HG02798 (cell line): Measurements from ENCODE around the gene ZFYVE9.
"Not testable (repeated sequence)": the region's sequence is repeated elsewhere in the genome, so short reads cannot be mapped to it uniquely, and the experiment has no call there.

ENCODE experiments used
- ATAC-seq: cut with Tn5 transposase; IDR thresholded peaks from one replicate; pipeline ENCODE4 v1.9.1; 2021; ENCODE audit warnings: mild to moderate bottlenecking; ENCODE audit not compliant: unreplicated experiment, poor library complexity

Gene ZFYVE9, protein sequence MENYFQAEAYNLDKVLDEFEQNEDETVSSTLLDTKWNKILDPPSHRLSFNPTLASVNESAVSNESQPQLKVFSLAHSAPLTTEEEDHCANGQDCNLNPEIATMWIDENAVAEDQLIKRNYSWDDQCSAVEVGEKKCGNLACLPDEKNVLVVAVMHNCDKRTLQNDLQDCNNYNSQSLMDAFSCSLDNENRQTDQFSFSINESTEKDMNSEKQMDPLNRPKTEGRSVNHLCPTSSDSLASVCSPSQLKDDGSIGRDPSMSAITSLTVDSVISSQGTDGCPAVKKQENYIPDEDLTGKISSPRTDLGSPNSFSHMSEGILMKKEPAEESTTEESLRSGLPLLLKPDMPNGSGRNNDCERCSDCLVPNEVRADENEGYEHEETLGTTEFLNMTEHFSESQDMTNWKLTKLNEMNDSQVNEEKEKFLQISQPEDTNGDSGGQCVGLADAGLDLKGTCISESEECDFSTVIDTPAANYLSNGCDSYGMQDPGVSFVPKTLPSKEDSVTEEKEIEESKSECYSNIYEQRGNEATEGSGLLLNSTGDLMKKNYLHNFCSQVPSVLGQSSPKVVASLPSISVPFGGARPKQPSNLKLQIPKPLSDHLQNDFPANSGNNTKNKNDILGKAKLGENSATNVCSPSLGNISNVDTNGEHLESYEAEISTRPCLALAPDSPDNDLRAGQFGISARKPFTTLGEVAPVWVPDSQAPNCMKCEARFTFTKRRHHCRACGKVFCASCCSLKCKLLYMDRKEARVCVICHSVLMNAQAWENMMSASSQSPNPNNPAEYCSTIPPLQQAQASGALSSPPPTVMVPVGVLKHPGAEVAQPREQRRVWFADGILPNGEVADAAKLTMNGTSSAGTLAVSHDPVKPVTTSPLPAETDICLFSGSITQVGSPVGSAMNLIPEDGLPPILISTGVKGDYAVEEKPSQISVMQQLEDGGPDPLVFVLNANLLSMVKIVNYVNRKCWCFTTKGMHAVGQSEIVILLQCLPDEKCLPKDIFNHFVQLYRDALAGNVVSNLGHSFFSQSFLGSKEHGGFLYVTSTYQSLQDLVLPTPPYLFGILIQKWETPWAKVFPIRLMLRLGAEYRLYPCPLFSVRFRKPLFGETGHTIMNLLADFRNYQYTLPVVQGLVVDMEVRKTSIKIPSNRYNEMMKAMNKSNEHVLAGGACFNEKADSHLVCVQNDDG (N-terminal part only)

GRCh38 chr1:52141513-52142219 lies at the start of gene ZFYVE9:
Gene ZFYVE9 (plus strand): TSS chr1:52142089. CDS start chr1:52233207, 91,118 bp downstream.
- peak; percentile 86 for ATAC-seq

GRCh38 chr1:52094300-52094699 lies 47.6 kb upstream of the ZFYVE9 start:
- not testable (repeated sequence) for ATAC-seq

DNA sequence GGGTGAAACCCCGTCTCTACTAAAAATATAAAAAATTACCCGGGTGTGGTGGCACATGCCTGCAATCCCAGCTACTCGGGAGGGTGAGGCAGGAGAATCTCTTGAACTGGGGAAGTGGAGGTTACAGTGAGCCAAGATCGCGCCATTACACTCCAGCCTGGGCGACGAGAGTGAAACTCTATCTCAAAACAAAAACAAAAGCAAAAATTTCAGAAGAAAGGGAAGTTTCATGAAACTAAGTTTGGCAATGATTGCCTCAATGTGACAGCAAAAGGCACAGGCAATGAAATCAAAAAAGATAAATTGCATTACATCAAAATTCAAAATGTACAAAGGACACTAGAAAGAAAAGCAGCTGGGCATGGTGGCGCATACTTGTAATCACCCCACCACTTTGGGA lies 45.7 kb upstream of the ZFYVE9 start:
- ATAC-seq, result no peak

DNA sequence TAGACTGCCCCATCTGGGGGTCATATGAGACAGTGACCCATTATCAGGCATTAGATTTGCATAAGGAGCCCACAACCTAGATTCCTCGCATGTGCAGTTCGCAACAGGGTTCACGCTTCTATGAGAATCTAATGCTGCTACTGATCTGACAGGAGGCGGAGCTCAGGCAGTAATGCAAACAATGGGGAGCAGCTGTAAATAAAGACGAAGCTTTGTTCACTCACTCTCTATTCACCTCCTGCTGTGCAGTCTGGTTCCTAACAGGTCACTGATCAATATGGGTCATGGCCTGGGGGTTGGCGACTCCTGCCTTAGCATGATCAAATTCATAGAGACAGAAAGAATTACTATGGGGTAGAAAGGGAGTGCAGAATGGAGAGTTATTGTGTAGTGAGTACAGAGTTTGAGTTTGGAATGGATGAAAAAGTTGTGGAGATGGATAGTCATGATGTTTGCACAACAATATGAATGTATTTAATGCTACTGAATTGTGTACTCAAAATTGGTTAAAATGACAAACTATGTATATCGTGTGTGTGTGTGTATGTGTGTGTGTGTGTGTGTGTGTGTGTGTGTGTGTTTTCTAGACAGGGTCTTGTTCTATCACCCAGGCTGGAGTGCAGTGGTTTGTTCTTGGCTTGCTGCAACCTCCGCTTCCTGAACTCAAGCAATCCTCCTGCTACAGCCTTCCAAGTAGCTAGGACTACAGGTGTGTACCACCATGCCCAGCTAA lies 43.6 kb upstream of the ZFYVE9 start:
- ATAC-seq, result no peak

DNA sequence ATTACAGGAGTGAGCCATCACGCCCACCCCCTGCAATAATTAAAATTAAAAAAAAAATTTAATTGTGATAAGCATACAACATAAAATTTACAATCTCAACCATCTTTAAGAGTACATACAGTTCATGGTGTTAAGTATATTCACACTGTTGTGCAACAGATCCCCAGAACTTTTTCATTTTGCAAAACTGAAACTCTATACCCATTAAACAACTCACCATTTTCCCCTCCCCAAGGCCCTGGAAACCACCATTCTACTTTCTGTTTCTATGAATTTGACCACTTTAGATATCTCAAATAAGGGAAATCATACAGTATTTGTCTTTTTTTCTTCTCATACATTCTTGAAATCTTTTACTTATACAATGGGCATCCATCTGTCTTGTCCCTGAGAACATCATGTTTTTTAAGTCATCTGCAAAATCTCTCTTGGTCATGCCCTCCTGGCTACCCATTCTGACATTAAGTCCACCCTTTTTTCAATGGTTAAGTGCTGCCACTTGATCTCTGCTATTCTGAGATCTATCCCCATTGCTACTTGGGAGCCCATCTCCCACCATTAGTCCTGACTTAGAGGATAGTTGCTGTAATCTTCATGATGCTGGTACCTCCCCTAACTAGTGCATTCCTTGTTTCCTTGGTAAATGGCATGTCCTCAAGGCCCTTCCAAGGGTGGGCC lies 39.4 kb upstream of the ZFYVE9 start:
- ATAC-seq, result no peak

- ATAC-seq, result no peak
These were observed 30.4 kb upstream of the ZFYVE9 start for GRCh38 chr1:52111492-52111891.

DNA sequence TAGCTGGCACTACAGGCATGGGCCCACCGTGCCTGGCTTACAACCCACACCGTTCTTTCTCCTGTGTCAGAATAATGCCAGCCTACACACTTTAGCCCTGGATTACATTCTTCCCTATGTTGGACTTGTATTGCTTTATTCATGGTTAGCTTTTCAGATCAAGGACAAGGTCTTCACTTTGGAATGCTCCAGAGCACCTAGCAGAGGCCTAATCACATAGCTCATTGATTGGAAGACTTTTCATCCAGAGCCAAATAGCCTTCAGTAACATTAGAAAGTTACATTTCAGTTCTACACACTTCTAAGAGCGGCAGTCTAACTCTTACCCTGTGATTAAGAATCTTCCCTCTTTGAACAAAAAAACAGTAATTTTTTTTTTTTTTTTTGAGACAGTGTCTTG lies 29.4 kb upstream of the ZFYVE9 start:
- ATAC-seq, result no peak

- ATAC-seq, result no peak
These were observed 22.4 kb upstream of the ZFYVE9 start for GRCh38 chr1:52119301-52120079.

- ATAC-seq, result no peak
These were observed 19.5 kb upstream of the ZFYVE9 start for GRCh38 chr1:52122384-52122783.

- ATAC-seq, result no peak
These were observed 18.3 kb upstream of the ZFYVE9 start for GRCh38 chr1:52123622-52124021.

DNA sequence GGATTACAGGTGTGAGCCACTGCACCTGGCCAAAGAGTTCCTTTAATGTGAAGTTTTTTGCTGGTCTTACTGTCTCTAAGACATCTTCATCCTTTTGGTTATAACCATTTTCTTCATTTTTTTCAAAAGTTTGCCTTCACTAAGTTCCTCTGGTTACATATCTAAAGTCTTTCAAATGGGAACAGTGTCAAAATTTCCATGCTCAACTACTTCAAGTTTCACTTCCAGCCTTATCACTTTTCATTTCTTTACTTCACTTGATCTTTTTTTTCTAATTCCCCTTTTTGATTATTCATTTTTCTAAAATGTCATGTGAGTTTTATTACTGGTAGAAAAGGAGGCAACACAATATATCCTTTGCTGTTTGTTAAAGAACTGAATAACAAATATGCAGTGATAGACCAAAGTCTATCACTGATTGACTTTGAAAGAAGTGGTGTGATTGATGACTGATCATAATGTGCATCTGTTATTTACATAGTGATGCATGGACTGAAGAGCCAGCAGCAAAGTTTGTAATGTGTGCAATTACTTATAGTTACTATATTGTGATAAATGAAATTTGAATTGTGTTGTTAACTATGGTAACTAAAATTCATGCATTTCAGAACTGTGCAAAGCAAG lies 16.0 kb upstream of the ZFYVE9 start:
- ATAC-seq, result no peak

DNA sequence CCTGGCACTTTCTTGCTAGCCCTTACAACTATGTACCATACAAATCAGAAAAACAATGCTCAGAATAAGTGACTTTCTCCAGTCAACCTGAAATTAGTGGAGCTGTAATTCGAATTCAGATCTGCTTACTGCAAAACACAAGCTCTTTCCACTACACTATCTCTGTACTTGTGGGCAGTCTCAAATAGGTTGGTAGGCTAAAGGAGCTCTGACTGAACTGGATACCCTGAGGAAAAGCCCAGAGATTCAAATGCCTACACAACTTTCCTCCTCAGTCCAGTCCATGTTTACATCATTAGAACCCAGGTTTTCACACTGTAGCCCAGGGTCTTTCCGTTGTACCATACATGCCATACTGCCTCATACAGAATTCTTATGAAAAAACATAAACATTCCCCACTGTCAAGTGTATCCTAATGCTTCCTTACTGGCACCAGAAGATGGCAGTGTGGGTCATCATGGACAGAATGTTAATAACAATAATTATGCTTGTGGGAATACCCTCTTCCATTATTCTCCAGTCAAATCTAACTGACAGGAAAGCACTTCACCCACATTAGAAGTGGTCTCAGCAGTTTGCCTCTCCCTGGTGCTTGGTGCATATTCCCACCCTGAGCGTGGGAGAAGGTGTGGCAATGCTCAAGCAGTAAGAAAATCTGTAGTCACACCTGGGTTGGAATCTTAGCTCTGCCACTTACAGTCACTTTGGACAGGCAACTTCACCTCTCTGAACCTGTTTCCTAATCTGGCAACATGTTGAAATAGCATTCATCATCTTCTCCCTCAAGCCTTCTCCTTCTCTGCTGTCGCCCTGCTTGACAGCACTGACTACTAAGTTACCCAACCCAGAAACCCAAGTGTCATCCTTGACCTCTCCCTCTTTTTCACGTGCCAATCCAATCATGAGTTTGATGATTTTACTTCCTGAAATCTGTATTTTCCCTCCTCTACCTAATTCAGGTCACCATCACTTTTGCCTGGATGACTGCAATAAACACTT lies 14.4 kb upstream of the ZFYVE9 start:
- ATAC-seq, result no peak

- ATAC-seq, result peak; percentile 43
These were observed 1.9 kb upstream of the ZFYVE9 start for GRCh38 chr1:52139817-52140540.

GRCh38 chr1:52140633-52141512 lies 1.0 kb upstream of the ZFYVE9 start:
- no peak for ATAC-seq
